NCI-H82 (cell line): ENCODE data around the gene PMEPA1.

Experiments used
- DNase-seq: peaks from one replicate; lab custom pipeline; 2025; lab: John Stamatoyannopoulos, UW

Gene PMEPA1

GRCh38 chr20:57736738-57737347 is 27.0 kb upstream of the PMEPA1 start:
- DNase-seq, result no peak

- DNase-seq, result no peak
Observed at GRCh38 chr20:57735831-57736737, 26.3 kb upstream of the PMEPA1 start.

- DNase-seq, result no peak
Observed at GRCh38 chr20:57734754-57735153, 24.9 kb upstream of the PMEPA1 start.

GRCh38 chr20:57732226-57732625 is 22.4 kb upstream of the PMEPA1 start:
- no peak for DNase-seq

GRCh38 chr20:57728762-57729161 is 18.9 kb upstream of the PMEPA1 start:
- DNase-seq, result no peak

- no peak for DNase-seq
Observed at GRCh38 chr20:57727863-57728262, 18.0 kb upstream of the PMEPA1 start.

GRCh38 chr20:57725636-57726035 is 15.8 kb upstream of the PMEPA1 start:
- DNase-seq, result no peak

- no peak for DNase-seq
Observed at GRCh38 chr20:57724610-57725405, 15.0 kb upstream of the PMEPA1 start.

- no peak for DNase-seq
Observed at GRCh38 chr20:57723816-57724215, 14.0 kb upstream of the PMEPA1 start.

- no peak for DNase-seq
Observed at GRCh38 chr20:57719951-57720350, 10.1 kb upstream of the PMEPA1 start.

GRCh38 chr20:57718490-57719009 is 8.7 kb upstream of the PMEPA1 start:
- peak; percentile 99 for DNase-seq

- no peak for DNase-seq
Observed at GRCh38 chr20:57717797-57718196, 8.0 kb upstream of the PMEPA1 start.

GRCh38 chr20:57716901-57717300 is 7.1 kb upstream of the PMEPA1 start:
- DNase-seq, result no peak

GRCh38 chr20:57716202-57716601 is 6.4 kb upstream of the PMEPA1 start:
- no peak for DNase-seq

GRCh38 chr20:57715268-57715904 is 5.6 kb upstream of the PMEPA1 start:
- DNase-seq, result no peak

- DNase-seq, result no peak
Observed at GRCh38 chr20:57714409-57715267, 4.8 kb upstream of the PMEPA1 start.

GRCh38 chr20:57713951-57714350 is 4.1 kb upstream of the PMEPA1 start:
- no peak for DNase-seq

GRCh38 chr20:57713505-57713903 is 3.7 kb upstream of the PMEPA1 start:
- no peak for DNase-seq

GRCh38 chr20:57712851-57713504 is 3.2 kb upstream of the PMEPA1 start:
- no peak for DNase-seq

GRCh38 chr20:57712341-57712740 is 2.5 kb upstream of the PMEPA1 start:
- DNase-seq, result no peak
